HG02588 (cell line): ENCODE data around the gene CDHR2.
"Not testable (repeated sequence)": the region's sequence is repeated elsewhere in the genome, so short reads cannot be mapped to it uniquely, and the experiment has no call there.

ENCODE experiments used
- ATAC-seq: cut with Tn5 transposase; IDR thresholded peaks from one replicate; pipeline ENCODE4 v1.9.1; 2021; ENCODE audit warnings: mild to moderate bottlenecking, moderate library complexity; ENCODE audit not compliant: unreplicated experiment

Gene CDHR2

DNA sequence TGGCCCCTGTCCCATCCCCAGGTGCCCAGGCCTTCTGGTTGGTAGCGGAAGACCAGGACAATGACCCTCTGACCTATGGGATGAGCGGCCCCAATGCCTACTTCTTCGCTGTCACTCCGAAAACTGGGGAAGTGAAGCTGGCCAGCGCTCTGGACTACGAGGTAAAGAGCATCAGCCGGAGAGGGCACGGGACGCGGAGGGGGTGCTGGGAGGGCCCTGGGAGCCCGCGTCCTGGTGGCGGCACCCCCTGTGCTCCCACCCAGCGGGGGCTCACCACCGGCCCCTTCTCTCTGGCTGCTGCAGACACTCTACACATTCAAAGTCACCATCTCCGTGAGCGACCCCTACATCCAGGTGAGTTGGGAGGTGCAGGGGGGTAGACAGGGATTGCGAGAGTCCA is 19.5 kb downstream of the CDHR2 start:
- no peak for ATAC-seq

- no peak for ATAC-seq
Observed at GRCh38 chr5:176570044-176570443, 20.9 kb downstream of the CDHR2 start.

DNA sequence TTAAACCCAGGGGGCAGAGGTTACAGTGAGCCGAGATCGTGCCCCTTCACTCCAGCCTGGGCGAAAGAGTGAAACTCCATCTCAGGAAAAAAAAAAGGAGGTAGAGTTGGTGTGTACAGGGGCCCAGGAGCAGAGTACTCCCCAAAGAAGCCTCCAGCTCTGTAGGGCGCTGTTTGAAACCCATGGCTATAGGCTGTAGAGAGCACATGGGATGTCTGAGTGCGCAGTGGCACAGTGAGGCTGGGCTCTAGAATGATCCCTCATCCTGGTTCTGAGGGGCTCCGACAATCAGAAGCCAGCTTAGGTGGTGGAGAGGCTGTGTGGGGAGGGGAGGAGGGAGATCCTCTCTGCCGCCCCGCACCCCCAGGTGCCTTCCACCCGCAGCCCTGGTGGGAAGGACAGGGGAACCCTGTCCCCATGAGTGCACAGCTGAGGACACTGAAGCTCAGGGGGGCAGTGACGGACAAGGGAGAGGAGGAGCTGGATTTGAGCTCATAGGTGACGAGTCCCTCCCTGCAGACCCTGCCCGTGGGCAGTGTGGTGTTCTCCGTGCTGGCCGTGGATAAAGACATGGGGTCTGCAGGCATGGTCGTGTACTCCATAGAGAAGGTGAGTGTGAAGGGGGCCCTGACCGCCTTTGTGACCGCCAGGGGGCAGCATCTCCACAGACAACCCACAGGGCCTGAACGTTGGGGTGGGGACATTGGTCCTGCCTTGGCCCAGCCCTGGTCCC is 24.6 kb downstream of the CDHR2 start:
- ATAC-seq: peak; percentile 55

DNA sequence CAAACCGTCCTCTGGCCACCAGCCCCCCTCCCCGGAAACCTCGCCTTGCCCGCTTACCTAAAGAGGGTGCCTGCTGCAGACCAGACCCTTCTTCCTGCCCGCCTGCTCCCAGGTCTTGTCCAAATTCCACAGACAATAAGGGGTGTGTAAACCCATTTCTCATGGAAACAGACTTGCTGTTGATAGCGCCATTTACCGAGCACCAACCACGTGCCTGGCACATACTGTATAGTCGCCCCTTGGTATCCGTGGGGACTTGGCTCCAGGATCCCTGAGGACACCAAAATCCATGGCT is 25.1 kb downstream of the CDHR2 start:
- ATAC-seq: no peak

DNA sequence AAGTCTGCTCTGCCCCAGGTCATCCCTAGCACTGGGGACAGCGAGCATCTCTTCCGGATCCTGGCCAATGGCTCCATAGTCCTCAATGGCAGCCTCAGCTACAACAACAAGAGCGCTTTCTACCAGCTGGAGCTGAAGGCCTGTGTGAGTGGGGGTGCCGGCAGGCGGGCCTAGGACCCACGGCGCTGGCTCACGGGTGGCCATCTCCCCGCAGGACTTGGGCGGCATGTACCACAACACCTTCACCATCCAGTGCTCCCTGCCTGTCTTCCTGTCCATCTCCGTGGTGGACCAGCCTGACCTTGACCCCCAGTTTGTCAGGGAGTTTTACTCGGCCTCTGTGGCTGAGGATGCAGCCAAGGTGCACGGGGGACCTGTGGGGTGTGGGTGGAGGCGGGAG is 25.9 kb downstream of the CDHR2 start:
- ATAC-seq: no peak

- ATAC-seq: no peak
Observed at GRCh38 chr5:176575488-176576422, 26.6 kb downstream of the CDHR2 start.

GRCh38 chr5:176577312-176578176 is 28.4 kb downstream of the CDHR2 start:
- ATAC-seq: no peak

- no peak for ATAC-seq
Observed at GRCh38 chr5:176578391-176578808, 29.3 kb downstream of the CDHR2 start.

DNA sequence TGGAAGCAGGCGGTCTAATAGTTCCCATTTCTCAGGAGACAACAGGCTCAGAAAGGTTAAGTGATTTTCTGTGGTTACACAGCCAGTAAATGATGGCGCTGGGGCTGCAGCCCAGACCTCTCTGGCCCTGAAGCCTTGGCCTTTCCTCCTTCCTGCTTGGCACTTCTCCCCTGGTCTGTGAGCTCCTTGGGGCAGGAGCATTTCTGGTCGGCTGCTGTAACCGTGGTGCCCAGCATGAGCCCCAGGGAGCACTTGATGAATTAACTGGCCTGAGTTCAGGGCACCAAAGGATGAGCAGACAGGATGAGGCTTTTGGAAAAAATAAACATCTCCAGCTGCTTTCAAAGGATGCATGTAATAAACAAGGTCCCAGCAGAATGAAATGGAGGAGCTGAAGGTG is 30.2 kb downstream of the CDHR2 start:
- ATAC-seq: no peak

- ATAC-seq: no peak
Observed at GRCh38 chr5:176581361-176581760, 32.2 kb downstream of the CDHR2 start.

DNA sequence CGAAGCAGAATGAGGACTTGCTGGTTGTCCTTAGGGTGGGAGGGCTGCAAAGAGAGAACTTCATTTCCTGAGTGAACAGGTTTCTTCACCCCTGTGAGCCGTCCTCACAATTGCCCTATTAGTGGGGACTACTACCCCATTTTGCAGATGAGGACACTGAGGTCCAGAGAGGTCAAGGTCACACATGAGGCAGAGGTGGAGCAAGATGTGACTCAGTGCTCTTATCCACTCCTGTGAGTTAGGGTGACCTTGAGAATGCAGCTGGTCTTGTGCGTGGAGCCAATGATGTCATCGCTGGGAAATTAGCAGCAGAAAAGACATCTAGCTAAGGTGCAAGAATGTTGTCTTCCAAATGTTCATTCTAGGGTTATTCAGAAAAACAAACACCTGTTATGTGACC is 33.9 kb downstream of the CDHR2 start:
- no peak for ATAC-seq

DNA sequence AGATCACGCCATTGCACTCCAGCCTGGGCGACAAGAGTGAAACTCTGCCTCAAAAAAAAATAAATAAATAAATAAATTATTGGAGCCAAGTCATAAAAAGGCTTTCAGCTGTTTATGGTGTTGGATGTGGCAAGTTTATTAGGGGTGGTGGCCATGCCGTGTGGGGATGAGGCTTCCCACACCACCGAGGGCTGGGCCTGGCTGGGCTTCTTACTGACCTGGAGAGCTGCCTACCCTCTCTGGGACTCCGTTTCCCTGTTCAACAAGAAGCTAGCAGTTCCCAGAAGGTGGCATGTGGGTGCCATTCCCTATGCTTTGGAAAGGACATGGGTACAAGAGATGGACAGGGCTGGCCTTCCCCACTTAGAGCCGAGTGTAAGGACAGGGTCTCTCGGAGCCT is 38.3 kb downstream of the CDHR2 start:
- no peak for ATAC-seq

- ATAC-seq: no peak
Observed at GRCh38 chr5:176588297-176588696, 39.2 kb downstream of the CDHR2 start.

GRCh38 chr5:176589039-176589769 is 40.1 kb downstream of the CDHR2 start:
- no peak for ATAC-seq

DNA sequence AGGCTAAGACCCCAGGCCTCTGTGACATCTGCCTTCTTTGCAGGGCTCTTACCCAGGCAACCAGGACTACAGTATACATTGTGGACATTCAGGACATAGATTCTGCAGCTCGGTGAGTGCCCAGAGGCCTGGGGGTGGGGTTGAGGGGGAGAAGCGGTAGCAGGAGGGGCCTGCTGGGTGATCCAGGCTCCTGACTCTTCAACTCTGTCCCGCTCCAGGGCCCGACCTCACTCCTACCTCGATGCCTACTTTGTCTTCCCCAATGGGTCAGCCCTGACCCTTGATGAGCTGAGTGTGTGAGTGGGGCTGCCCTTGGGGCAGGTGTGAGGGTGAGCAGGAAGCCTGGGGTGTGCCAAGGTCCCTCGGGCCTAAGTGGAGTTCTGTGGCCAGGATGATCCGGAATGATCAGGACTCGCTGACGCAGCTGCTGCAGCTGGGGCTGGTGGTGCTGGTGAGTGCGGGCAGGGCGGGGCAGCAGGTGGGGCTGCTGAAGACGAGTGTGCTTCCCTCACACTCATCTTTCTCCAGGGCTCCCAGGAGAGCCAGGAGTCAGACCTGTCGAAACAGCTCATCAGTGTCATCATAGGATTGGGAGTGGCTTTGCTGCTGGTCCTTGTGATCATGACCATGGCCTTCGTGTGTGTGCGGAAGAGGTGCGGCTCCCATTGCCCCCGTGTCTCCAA is 41.0 kb downstream of the CDHR2 start:
- ATAC-seq: no peak

DNA sequence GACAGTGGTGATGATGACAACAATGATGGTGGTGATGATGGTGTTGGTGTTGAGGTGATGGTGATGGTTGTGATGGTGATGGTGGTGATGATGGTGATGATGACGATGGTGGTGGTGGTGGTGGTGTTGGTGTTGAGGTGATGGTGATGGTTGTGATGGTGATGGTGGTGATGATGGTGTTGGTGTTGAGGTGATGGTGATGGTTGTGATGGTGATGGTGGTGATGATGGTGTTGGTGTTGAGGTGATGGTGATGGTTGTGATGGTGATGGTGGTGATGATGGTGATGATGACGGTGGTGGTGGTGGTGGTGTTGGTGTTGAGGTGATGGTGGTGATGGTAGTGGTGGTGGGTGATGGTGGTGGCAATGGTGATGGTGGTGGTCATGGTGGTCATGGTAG is 42.5 kb downstream of the CDHR2 start:
- not testable (repeated sequence) for ATAC-seq

DNA sequence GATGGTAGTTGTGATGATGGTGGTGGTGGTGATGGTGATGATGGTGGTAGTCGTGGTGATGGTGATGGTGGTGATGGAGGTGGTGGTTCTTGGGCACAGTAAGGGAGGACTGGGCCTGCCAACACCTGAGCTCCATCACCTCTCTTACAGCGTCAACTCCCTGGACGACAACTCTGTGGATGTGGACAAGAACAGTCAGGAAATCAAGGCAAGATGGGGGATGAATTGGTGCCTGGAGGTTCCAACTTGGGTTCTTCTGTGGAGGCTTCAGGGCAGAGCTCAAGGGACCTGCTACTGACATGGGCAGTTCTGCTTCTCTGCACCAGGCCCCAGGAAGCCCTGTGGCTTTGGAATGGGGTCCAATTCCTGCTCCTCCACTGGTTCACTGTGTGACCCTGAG is 43.4 kb downstream of the CDHR2 start:
- no peak for ATAC-seq

DNA sequence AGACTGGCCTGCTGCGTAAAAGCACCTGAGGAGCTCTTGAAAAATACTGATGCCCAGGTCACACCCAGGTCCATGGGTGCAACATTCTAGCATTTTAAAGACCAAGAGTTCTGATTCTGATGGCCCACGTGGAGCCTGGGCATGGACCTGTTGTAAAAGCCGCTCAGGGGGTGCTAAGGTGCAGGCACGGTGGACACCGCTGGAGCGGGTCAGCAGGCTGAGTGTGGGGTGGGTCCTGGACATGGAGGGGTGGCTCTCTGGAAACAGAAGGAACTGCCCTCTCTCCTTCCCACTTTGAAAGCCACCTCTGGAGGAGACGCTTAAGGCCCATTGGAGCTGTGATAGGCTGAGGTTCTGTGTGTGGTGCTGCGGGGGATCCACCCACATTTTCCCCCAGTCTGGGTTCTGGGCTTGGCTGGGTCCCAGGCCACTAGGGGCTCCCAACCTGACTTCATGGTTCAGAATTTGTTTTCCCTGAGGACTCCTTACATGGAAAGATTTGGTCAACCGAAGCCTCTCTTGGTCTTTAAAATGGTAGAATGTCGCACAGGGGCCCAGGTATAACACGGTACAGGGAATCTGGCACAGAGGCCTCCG is 44.2 kb downstream of the CDHR2 start:
- no peak for ATAC-seq

DNA sequence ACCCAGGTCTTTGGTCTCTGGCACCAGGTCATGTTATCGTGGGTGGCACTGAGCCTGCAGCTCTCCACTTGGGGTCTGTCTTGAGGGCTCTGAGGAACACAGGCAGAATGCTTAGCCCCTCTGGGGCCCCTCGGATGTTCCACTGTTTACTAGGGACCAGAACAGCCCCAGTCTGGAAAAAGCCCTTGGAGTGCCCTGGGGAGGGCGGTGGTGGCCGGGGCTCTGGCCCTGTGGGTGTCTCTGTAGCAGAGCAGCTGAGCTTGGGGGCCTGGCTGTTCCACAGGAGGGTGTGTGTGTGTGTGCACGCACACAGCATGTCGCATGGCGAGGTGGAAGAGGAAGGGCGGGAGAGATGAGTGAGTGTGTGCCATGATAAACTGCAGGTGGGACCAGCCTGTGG is 45.4 kb downstream of the CDHR2 start:
- ATAC-seq: no peak
